A549 (cell line): Measurements from ENCODE around the gene TUT4. TPM values are rescaled to one million over a fixed set of nuclear protein-coding genes. Genes with fewer than 3 reads are reported as not detected.

Experiments
- ATAC-seq, 2 experiments: fragments of 200-7000 bp in 1 of 2; fragments of >200 bp in 1 of 2; cut with Nextera tagmentation in 1 of 2; cut with Tn5 transposase in 1 of 2; 3 replicates each; pipeline versions ENCODE4 v1.8.0 to v1.9.1; 2018 to 2020; ENCODE audit warnings: mild to moderate bottlenecking in 1 of 2, moderate library complexity in 1 of 2
- CTCF ChIA-PET: fragments of 300-600 bp; sonication (Branson Sonifier 250); formaldehyde crosslinking; extraction: SDS; loops from one replicate; lab custom pipeline; 2021; ENCODE audit warnings: antibody characterized with exemption, inconsistent platforms; lab: Yijun Ruan, JAX
- POLR2A ChIA-PET: fragments of 350-600 bp; formaldehyde crosslinking; extraction: SDS; loops from one replicate; lab custom pipeline; 2021; ENCODE audit warnings: antibody characterized with exemption, inconsistent platforms; lab: Yijun Ruan, JAX
- DNase-seq, 2 experiments: peaks; one replicate each; pipeline versions ENCODE4 v3.0.0 to v3.0.0-alpha.2; 2011 to 2016; ENCODE audit warnings: low read depth in 1 of 2, low spot score in 1 of 2
- FAIRE-seq: peaks from 2 replicates; lab custom pipeline; 2011; peaks lifted over from hg19 to GRCh38; lab: Jason Lieb, UNC
- H3K27ac ChIP-seq, 2 experiments: fragments of >200 bp; sonication (Bioruptor Twin); formaldehyde crosslinking; 3 replicates each; pipeline ENCODE4 v1.5.1; 2016 to 2017
- H3K4me1 ChIP-seq: fragments of >200 bp; sonication (Bioruptor Twin); formaldehyde crosslinking; 3 replicates; pipeline ENCODE4 v1.6.1; 2016
- H3K4me2 ChIP-seq: fragments of >200 bp; sonication (Bioruptor Twin); formaldehyde crosslinking; 3 replicates; pipeline ENCODE4 v1.6.1; 2016
- H3K4me3 ChIP-seq: fragments of >200 bp; sonication (Bioruptor Twin); formaldehyde crosslinking; 3 replicates; pipeline ENCODE4 v1.5.1; 2016
- H3K9me3 ChIP-seq: fragments of >200 bp; sonication (Bioruptor Twin); formaldehyde crosslinking; 3 replicates; pipeline ENCODE4 v1.6.1; 2016
- ATOH8 ChIP-seq: fragments of 250-450 bp; sonication (Bioruptor Pico); IDR thresholded peaks from 2 replicates; pipeline ENCODE4 v1.5.0; 2020; ENCODE audit warnings: low read depth, mild to moderate bottlenecking, moderate library complexity
- CBX2 ChIP-seq: fragments of 200-600 bp; sonication (generic); IDR thresholded peaks from 2 replicates; pipeline ENCODE4 v1.6.1; 2016; ENCODE audit warnings: low read depth, mild to moderate bottlenecking, borderline replicate concordance
- E2F6 ChIP-seq: IDR thresholded peaks from 2 replicates; pipeline ENCODE4 v1.6.1; 2012; ENCODE audit warnings: low read depth, borderline replicate concordance
- ELK1 ChIP-seq: fragments of 150-350 bp; IDR thresholded peaks from 2 replicates; pipeline ENCODE4 v1.6.1; 2014; ENCODE audit warnings: low read depth, mild to moderate bottlenecking, low read length
- FOSL2 ChIP-seq, 2 experiments: fragments of 450-650 bp in 1 of 2; fragments of >200 bp in 1 of 2; sonication (Bioruptor Twin) in 1 of 2; formaldehyde crosslinking; IDR thresholded peaks; 2 replicates each; pipeline versions ENCODE4 v1.5.0 to v1.6.1; 2016 to 2020; ENCODE audit warnings: mild to moderate bottlenecking in 1 of 2, moderate library complexity in 1 of 2
- FOXS1 ChIP-seq: fragments of 250-450 bp; sonication (Bioruptor Pico); IDR thresholded peaks from 2 replicates; pipeline ENCODE4 v1.5.0; 2020; ENCODE audit warnings: mild to moderate bottlenecking, moderate library complexity
- GATA3 ChIP-seq: IDR thresholded peaks from 2 replicates; pipeline ENCODE4 v1.6.1; 2012; ENCODE audit warnings: borderline replicate concordance
- HOXB13 ChIP-seq: fragments of 250-450 bp; sonication (Bioruptor Pico); IDR thresholded peaks from 2 replicates; pipeline ENCODE4 v1.5.0; 2020; ENCODE audit warnings: low read depth, mild to moderate bottlenecking, moderate library complexity
- JUN ChIP-seq, 2 experiments: fragments of >200 bp; sonication (Bioruptor Twin); formaldehyde crosslinking; IDR thresholded peaks; 2 replicates in 1 of 2; 3 replicates in 1 of 2; pipeline ENCODE4 v1.6.1; 2016 to 2017
- MAFK ChIP-seq: fragments of 450-650 bp; IDR thresholded peaks from 2 replicates; pipeline ENCODE4 v1.6.1; 2014; ENCODE audit not compliant: partially characterized antibody
- MAX ChIP-seq: IDR thresholded peaks from 2 replicates; pipeline ENCODE4 v1.6.1; 2012
- MAZ ChIP-seq: fragments of 150-350 bp; IDR thresholded peaks from 2 replicates; pipeline ENCODE4 v1.6.1; 2014; ENCODE audit warnings: antibody characterized with exemption, low read depth, low read length, borderline replicate concordance
- MYC ChIP-seq: IDR thresholded peaks from 2 replicates; pipeline ENCODE4 v1.6.1; 2012; ENCODE audit warnings: mild to moderate bottlenecking, inconsistent platforms, low read length, improper control_type of control experiment, borderline replicate concordance
- NR3C1 ChIP-seq: fragments of >200 bp; sonication (Bioruptor Twin); formaldehyde crosslinking; IDR thresholded peaks from 3 replicates; pipeline ENCODE4 v1.6.1; 2017
- PHF8 ChIP-seq: fragments of 200-600 bp; sonication (generic); IDR thresholded peaks from 2 replicates; pipeline ENCODE4 v1.6.1; 2016; ENCODE audit warnings: low read depth, mild to moderate bottlenecking, antibody characterized with exemption, moderate library complexity, borderline replicate concordance
- RAD21 ChIP-seq, 2 experiments: fragments of >200 bp in 1 of 2; sonication (Bioruptor Twin) in 1 of 2; formaldehyde crosslinking in 1 of 2; IDR thresholded peaks in 1 of 2; conservative IDR thresholded peaks in 1 of 2; 2 replicates in 1 of 2; 3 replicates in 1 of 2; pipeline ENCODE4 v1.6.1; 2012 to 2018; ENCODE audit warnings: inconsistent platforms in 1 of 2
- RARB ChIP-seq: fragments of 250-450 bp; sonication (Bioruptor Pico); IDR thresholded peaks from 2 replicates; pipeline ENCODE4 v1.8.0; 2021; ENCODE audit warnings: mild to moderate bottlenecking, moderate library complexity
- RFX5 ChIP-seq: fragments of 450-650 bp; IDR thresholded peaks from 2 replicates; pipeline ENCODE4 v1.7.1; 2014; ENCODE audit warnings: antibody characterized with exemption, mild to moderate bottlenecking, moderate library complexity
- RNF2 ChIP-seq: fragments of 200-600 bp; sonication (generic); IDR thresholded peaks from 2 replicates; pipeline ENCODE4 v1.6.1; 2016; ENCODE audit warnings: low read depth, mild to moderate bottlenecking, antibody characterized with exemption, moderate library complexity, borderline replicate concordance
- SMC3 ChIP-seq: fragments of >200 bp; sonication (Bioruptor Twin); formaldehyde crosslinking; IDR thresholded peaks from 3 replicates; pipeline ENCODE4 v1.6.1; 2018; ENCODE audit warnings: inconsistent platforms
- USF2 ChIP-seq: fragments of 450-650 bp; IDR thresholded peaks from 2 replicates; pipeline ENCODE4 v1.6.1; 2014; ENCODE audit warnings: antibody characterized with exemption
- ZC3H11A ChIP-seq: fragments of 450-650 bp; IDR thresholded peaks from 2 replicates; pipeline ENCODE4 v1.6.1; 2014; ENCODE audit warnings: antibody characterized with exemption, mild to moderate bottlenecking
- ZFP36 ChIP-seq: fragments of 450-650 bp; IDR thresholded peaks from 2 replicates; pipeline ENCODE4 v1.6.1; 2014; ENCODE audit warnings: borderline replicate concordance; ENCODE audit not compliant: partially characterized antibody
- ZNF302 ChIP-seq: fragments of 250-450 bp; sonication (Bioruptor Pico); IDR thresholded peaks from 2 replicates; pipeline ENCODE4 v1.9.0; 2021; ENCODE audit warnings: inconsistent platforms, mild to moderate bottlenecking, moderate library complexity
- WGBS: methylation state at CpG from one replicate; pipeline ENCODE4 v1.1.6; 2017; ENCODE audit errors: missing lambda C conversion rate; 5-methylcytosine and 5-hydroxymethylcytosine counted together
- polyA plus RNA-seq, 4 experiments: library from polyadenylated mRNA; depleted of rRNA in 3 of 4; stranded (reverse); fragments of >200 nt; fragmentation: RNase III in 1 of 4; extraction: RNeasy Plus Mini Kit Qiagen cat#74134 plus additional on column Dnase treatment in 1 of 4; gene quantifications; 2 replicates in 3 of 4; 3 replicates in 1 of 4; pipeline ENCODE4 v1.2.3, GENCODE V29; 2011 to 2017

The TUT4 gene
- polyA plus RNA-seq, 2 of the 4 experiments (the other 2 are of a cell fraction), result 25.3 to 34.1 TPM

- no peak overlapping the region for H3K4me2 ChIP-seq
- H3K4me1 ChIP-seq, result no peaks in the 10 kb centered on the region
- ChIA-PET POLR2A (no interaction called here), CTCF (interaction anchor here (0.6 to 1.0 kb wide), 2 partner anchors 14 to 255 kb away, joined by 3 read pairs; no protein-coding TSS in a partner anchor)
- FAIRE-seq (no peak), DNase-seq (no peak), ATAC-seq (no peak)
- H3K27ac ChIP-seq, result no peak overlapping the region
- no peaks in the 10 kb centered on the region for H3K9me3 ChIP-seq
- H3K4me3 ChIP-seq, result no peak overlapping the region
- WGBS, result 90% methylated on average over 8 of the region's 8 CpGs
- TF ChIP-seq FOSL2 (IDR thresholded peaks at IDR 0.05) (no peak), FOSL2 (CRISPR knock-in tag; IDR thresholded peaks at IDR 0.05) (no peak), SMC3 (no peak), MAZ (no peak), ZFP36 (no peak), USF2 (no peak), PHF8 (no peak), ZC3H11A (no peak), ZNF302 (no peak), E2F6 (no peak), ATOH8 (no peak), CBX2 (no peak)
These were observed 120.1 kb downstream of the TUT4 start for GRCh38 chr1:52432807-52433206.

GRCh38 chr1:52427152-52427551 is 125.7 kb downstream of the TUT4 start:
- Histone ChIP-seq H3K9me3 (no peaks in the 10 kb centered on the region), H3K4me1 (no peaks in the 10 kb centered on the region), H3K4me2 (no peak overlapping the region)
- no peak for ATAC-seq
- WGBS, result 94% methylated on average over 1 of the region's 1 CpG
- POLR2A ChIA-PET, result interaction anchor here (1.0 kb wide), 1 partner anchor 126 kb away, joined by 3 read pairs; the partner anchor contains the start of gene TUT4
- TF ChIP-seq MAX, result no peak
- TF ChIP-seq GATA3, result no peak
- TF ChIP-seq RNF2, result no peak
- no peak for TF ChIP-seq JUN (IDR thresholded peaks at IDR 0.05)
- no peak for TF ChIP-seq MAFK
- TF ChIP-seq NR3C1, result no peak
- no peak for TF ChIP-seq RARB (CRISPR knock-in tag)
- TF ChIP-seq MYC, result no peak
- no peak for TF ChIP-seq MAZ
- TF ChIP-seq USF2, result no peak
- TF ChIP-seq HOXB13 (CRISPR knock-in tag), result no peak
- no peak for TF ChIP-seq FOXS1 (CRISPR knock-in tag)
- no peak for TF ChIP-seq RAD21 (conservative IDR thresholded peaks at IDR 0.05 in 1 of 2, IDR thresholded peaks at IDR 0.05 in 1 of 2)
- TF ChIP-seq PHF8, result no peak
- no peak for TF ChIP-seq RFX5
- no peak for TF ChIP-seq ELK1
- TF ChIP-seq, all 56 proteins: peak for 0
- DNase-seq (no peak), FAIRE-seq (no peak)
- no peak overlapping the region for H3K4me3 ChIP-seq
- no peak overlapping the region for H3K27ac ChIP-seq
- CTCF ChIA-PET, result no interaction called here
